Stomach (tissue), 9 donors: ENCODE data around the gene PER1. TPM values are rescaled to one million over a fixed set of nuclear protein-coding genes. Genes with fewer than 3 reads are reported as not detected.
A peak's percentile ranks its signal among the peaks of the same experiment; 100 is the strongest.

Source experiments
- DNase-seq, 2 donors: peaks; one replicate each; pipeline versions ENCODE4 v3.0.0 to v3.0.0-alpha.2; 2013 to 2019
- H3K27ac ChIP-seq, 5 donors: fragments of 200-600 bp in 4 of 5; sonication (generic) in 4 of 5; one replicate each; pipeline ENCODE4 v1.5.1; 2013 to 2019; ENCODE audit warnings: mild to moderate bottlenecking in 1 of 5, moderate library complexity in 1 of 5
- H3K27me3 ChIP-seq, 3 donors: fragments of 200-600 bp; sonication (generic); one replicate each; pipeline ENCODE4 v1.5.1; 2017 to 2019; ENCODE audit warnings: mixed run types in 1 of 3
- H3K36me3 ChIP-seq, 4 donors: fragments of 200-600 bp; sonication (generic); 1 replicate in 3 of 4; 2 replicates in 1 of 4; pipeline ENCODE4 v1.5.1; 2016 to 2019
- H3K4me1 ChIP-seq, 4 donors: fragments of 200-600 bp; sonication (generic); one replicate each; pipeline ENCODE4 v1.5.1; 2016 to 2019
- H3K4me3 ChIP-seq, 4 donors: fragments of 200-600 bp; sonication (generic) in 3 of 4; one replicate each; pipeline ENCODE4 v1.5.1; 2016 to 2019; ENCODE audit warnings: mild to moderate bottlenecking in 1 of 4
- H3K9me3 ChIP-seq, 4 donors: fragments of 200-600 bp; sonication (generic); one replicate each; pipeline ENCODE4 v1.5.1; 2016 to 2019
- CTCF ChIP-seq, 7 experiments: fragments of 450-650 bp in 4 of 7; fragments of 200-600 bp in 3 of 7; sonication (generic) in 3 of 7; IDR thresholded peaks; one replicate each; pipeline ENCODE4 v1.5.1; 2016 to 2019; ENCODE audit warnings: antibody characterized with exemption in 7 of 7, control low read depth in 2 of 7, mild to moderate bottlenecking in 1 of 7
- EP300 ChIP-seq: sonication (generic); formaldehyde crosslinking; IDR thresholded peaks from one replicate; pipeline ENCODE4 v1.6.1; 2017; ENCODE audit warnings: antibody characterized with exemption
- POLR2A ChIP-seq, 4 donors: fragments of 450-650 bp; IDR thresholded peaks; one replicate each; pipeline ENCODE4 v1.6.1; 2016; ENCODE audit warnings: antibody characterized with exemption in 4 of 4, control low read depth in 2 of 4, mild to moderate bottlenecking in 1 of 4, moderate library complexity in 1 of 4
- POLR2AphosphoS5 ChIP-seq, 3 donors: sonication (generic); formaldehyde crosslinking; IDR thresholded peaks; one replicate each; pipeline ENCODE4 v1.6.1; 2016; ENCODE audit warnings: antibody characterized with exemption in 3 of 3
- WGBS, 5 donors: extraction: QIAGEN DNeasy Blood & Tissue Kit in 3 of 5; methylation state at CpG; one replicate each; pipeline versions ENCODE4 v1.1.5 to v1.1.7; 2013 to 2018; 5-methylcytosine and 5-hydroxymethylcytosine counted together
- intact Hi-C: fragments of 100-400 bp; cut with DNase I; formaldehyde crosslinking; loops from one replicate; pipeline ENCODE4 v1.15.1; 2023; ENCODE audit warnings: low total_unique reads
- polyA plus RNA-seq, 3 donors: library from polyadenylated mRNA; stranded (reverse); fragments of 200-250 nt; gene quantifications; one replicate each; pipeline ENCODE4 v1.2.3, GENCODE V29; 2013
- total RNA-seq, 5 donors: library from RNA; depleted of rRNA; stranded (reverse); fragments of >200 nt; gene quantifications; one replicate each; pipeline versions ENCODE4 v1.1.0 to v1.2.3, GENCODE V29; 2014 to 2016
- donor health status: healthy with polysubstance abuse.
- donor health status: Bipolar disorder and iron deficiency.
- donor health status: healthy.

Gene PER1
- total and polyA plus RNA-seq, 8 donors, result 16.2 to 163 (median 69.7) TPM

- no peaks in the 10 kb centered on the region for H3K27me3 ChIP-seq
- H3K27ac ChIP-seq, result peak overlapping the region in 4 of 5 donors; percentile 2 to 100 (median 29)
- TF ChIP-seq POLR2AphosphoS5 (IDR thresholded peaks at IDR 0.05) (no peak), POLR2A (IDR thresholded peaks at IDR 0.05) (no peak), CTCF (IDR thresholded peaks at IDR 0.05) (no peak), EP300 (no peak)
- peaks cover 14 to 76% (median 54%) of the 10 kb centered on the region in 4 donors for H3K4me1 ChIP-seq
- DNase-seq, result no peak
- intact Hi-C loops, result no loop called here
- WGBS, 5 donors, result 89 to 95% (median 92%) methylated on average over 14 of the region's 14 CpGs
- no peaks in the 10 kb centered on the region for H3K9me3 ChIP-seq
- H3K36me3 ChIP-seq, result peaks cover 92 to 95% (median 94%) of the 10 kb centered on the region in 4 donors
- no peak overlapping the region for H3K4me3 ChIP-seq
Measured at GRCh38 chr17:8146381-8147140, 5.6 kb downstream of the PER1 start.

GRCh38 chr17:8145811-8146210 is 6.4 kb downstream of the PER1 start:
- 84 to 97% (median 93%) methylated on average over 6 to 12 of the region's 12 CpGs for WGBS, 5 donors
- Histone ChIP-seq H3K27ac (peak overlapping the region in 2 of 5 donors; percentile 2 to 100), H3K4me1 (peaks cover 12 to 78% (median 47%) of the 10 kb centered on the region in 4 donors), H3K27me3 (no peaks in the 10 kb centered on the region), H3K4me3 (no peak overlapping the region), H3K36me3 (peaks cover 99 to 100% (median 100%) of the 10 kb centered on the region in 4 donors), H3K9me3 (no peaks in the 10 kb centered on the region)
- intact Hi-C loops, result no loop called here
- no peak for TF ChIP-seq CTCF (IDR thresholded peaks at IDR 0.05)
- TF ChIP-seq POLR2AphosphoS5 (IDR thresholded peaks at IDR 0.05), result no peak
- no peak for TF ChIP-seq EP300
- no peak for TF ChIP-seq POLR2A (IDR thresholded peaks at IDR 0.05)
- peak in 1 of 2 donors; percentile 7 for DNase-seq

GRCh38 chr17:8144401-8145231 is 7.6 kb downstream of the PER1 start:
- intact Hi-C loops, result no loop called here
- Histone ChIP-seq H3K27ac (peak overlapping the region in 1 of 5 donors; percentile 100), H3K36me3 (peaks cover 99 to 100% (median 100%) of the 10 kb centered on the region in 4 donors), H3K9me3 (no peaks in the 10 kb centered on the region), H3K4me1 (peaks cover 8 to 76% (median 46%) of the 10 kb centered on the region in 4 donors), H3K27me3 (no peaks in the 10 kb centered on the region), H3K4me3 (no peak overlapping the region)
- TF ChIP-seq EP300, result no peak
- TF ChIP-seq POLR2AphosphoS5 (IDR thresholded peaks at IDR 0.05), result no peak
- no peak for TF ChIP-seq POLR2A (IDR thresholded peaks at IDR 0.05)
- TF ChIP-seq CTCF (IDR thresholded peaks at IDR 0.05), result no peak
- WGBS, 5 donors, result 85 to 94% (median 90%) methylated on average over 9 to 15 of the region's 15 CpGs
- DNase-seq, result peak in 1 of 2 donors; percentile 11
